Spinal cord (tissue), 10 donors: ENCODE results near the gene EIF2B5. TPM values are rescaled to one million over a fixed set of nuclear protein-coding genes. Genes with fewer than 3 reads are reported as not detected.

ENCODE experiments used
- DNase-seq, 6 donors: peaks; one replicate each; pipeline versions ENCODE4 v3.0.0 to v3.0.0-alpha.2; 2013 to 2015; ENCODE audit warnings: low spot score in 6 of 6, low read depth in 4 of 6
- H3K27ac ChIP-seq: one replicate; pipeline ENCODE4 v1.5.1; 2013; ENCODE audit warnings: low read depth, low read length, control low read depth
- H3K27me3 ChIP-seq: one replicate; pipeline ENCODE4 v1.6.1; 2013; ENCODE audit warnings: low read length; ENCODE audit not compliant: control insufficient read depth, insufficient read depth
- H3K36me3 ChIP-seq: one replicate; pipeline ENCODE4 v1.6.1; 2013; ENCODE audit warnings: low read length; ENCODE audit not compliant: control insufficient read depth, insufficient read depth
- H3K4me1 ChIP-seq: one replicate; pipeline ENCODE4 v1.6.1; 2013; ENCODE audit warnings: low read length; ENCODE audit not compliant: control insufficient read depth, insufficient read depth
- H3K4me3 ChIP-seq: one replicate; pipeline ENCODE4 v1.5.1; 2013; ENCODE audit warnings: low read depth, low read length, control low read depth
- H3K9me3 ChIP-seq: one replicate; pipeline ENCODE4 v1.6.1; 2013; ENCODE audit warnings: low read length; ENCODE audit not compliant: control insufficient read depth, insufficient read depth
- WGBS: methylation state at CpG from one replicate; pipeline ENCODE4 v1.1.5; 2013; ENCODE audit warnings: missing lambda C conversion rate; ENCODE audit not compliant: insufficient coverage; 5-methylcytosine and 5-hydroxymethylcytosine counted together
- polyA plus RNA-seq, 2 donors: library from polyadenylated mRNA; unstranded; fragments of 120-200 nt; gene quantifications; one replicate each; pipeline ENCODE4 v1.2.1, GENCODE V29; 2013; ENCODE audit not compliant: insufficient read length in 2 of 2
- total RNA-seq, 2 donors: library from RNA; depleted of rRNA in 1 of 2; stranded (reverse); fragments of 120-200 nt in 1 of 2; fragments of >200 nt in 1 of 2; gene quantifications; one replicate each; pipeline versions ENCODE4 v1.2.3 to v1.2.4, GENCODE V29; 2013 to 2014
- donor health status: healthy.

EIF2B5 gene
- total and polyA plus RNA-seq, 4 donors: 38.3 to 58.9 (median 45.8) TPM

GRCh38 chr3:184169896-184170875 is 35.0 kb downstream of the EIF2B5 start:
- Histone ChIP-seq H3K36me3 (peaks cover 67% of the 10 kb centered on the region), H3K4me1 (peaks cover under 1% of the 10 kb centered on the region), H3K9me3 (no peaks in the 10 kb centered on the region), H3K4me3 (no peak overlapping the region), H3K27me3 (no peaks in the 10 kb centered on the region), H3K27ac (no peak overlapping the region)
- no peak for DNase-seq
- WGBS: 90% methylated on average over 52 of the region's 66 CpGs

- Histone ChIP-seq H3K4me1 (peaks cover 14% of the 10 kb centered on the region), H3K27ac (no peak overlapping the region), H3K9me3 (no peaks in the 10 kb centered on the region), H3K27me3 (no peaks in the 10 kb centered on the region), H3K36me3 (peaks cover 56% of the 10 kb centered on the region), H3K4me3 (no peak overlapping the region)
- no peak for DNase-seq
- 92% methylated on average over 9 of the region's 9 CpGs for whole genome bisulfite sequencing
These were observed 36.4 kb downstream of the EIF2B5 start for GRCh38 chr3:184171562-184171961.

GRCh38 chr3:184172681-184173373 is 37.7 kb downstream of the EIF2B5 start:
- WGBS: 92% methylated on average over 4 of the region's 5 CpGs
- Histone ChIP-seq H3K4me1 (peaks cover 27% of the 10 kb centered on the region), H3K9me3 (no peaks in the 10 kb centered on the region), H3K27ac (no peak overlapping the region), H3K27me3 (no peaks in the 10 kb centered on the region), H3K36me3 (peaks cover 56% of the 10 kb centered on the region), H3K4me3 (no peak overlapping the region)
- DNase-seq: no peak

- no peak for DNase-seq
- Histone ChIP-seq H3K9me3 (no peaks in the 10 kb centered on the region), H3K36me3 (peaks cover 56% of the 10 kb centered on the region), H3K4me3 (no peak overlapping the region), H3K4me1 (peaks cover 31% of the 10 kb centered on the region), H3K27me3 (no peaks in the 10 kb centered on the region), H3K27ac (no peak overlapping the region)
- no CpG with 5 or more reads among the region's 2 CpGs for WGBS
These were observed 38.2 kb downstream of the EIF2B5 start for GRCh38 chr3:184173374-184173722.

GRCh38 chr3:184174284-184174645 is 39.1 kb downstream of the EIF2B5 start:
- Histone ChIP-seq H3K27ac (peak overlapping the region; percentile 40), H3K4me3 (peak overlapping the region; percentile 97), H3K36me3 (peaks cover 58% of the 10 kb centered on the region), H3K4me1 (peaks cover 31% of the 10 kb centered on the region), H3K27me3 (no peaks in the 10 kb centered on the region), H3K9me3 (no peaks in the 10 kb centered on the region)
- no peak for DNase-seq
- WGBS: no CpG with 5 or more reads among the region's 4 CpGs

GRCh38 chr3:184174646-184175492 is 39.7 kb downstream of the EIF2B5 start, which contains the start of gene AP2M1:
TSS of gene AP2M1 (plus strand) at chr3:184174855. CDS start at chr3:184176994, 2,139 bp downstream.
- Histone ChIP-seq H3K9me3 (no peaks in the 10 kb centered on the region), H3K27me3 (no peaks in the 10 kb centered on the region), H3K36me3 (peaks cover 58% of the 10 kb centered on the region), H3K27ac (peak within 1 kb of the TSS; percentile 87), H3K4me1 (peaks cover 33% of the 10 kb centered on the region), H3K4me3 (peak within 1 kb of the TSS; percentile 97)
- under 1% methylated on average over 73 of the region's 73 CpGs for WGBS
- peak; percentile 89 to 100 (median 96) for DNase-seq

GRCh38 chr3:184175506-184175905 is 40.3 kb downstream of the EIF2B5 start:
- no peak for DNase-seq
- no peaks in the 10 kb centered on the region for H3K9me3 ChIP-seq
- peak overlapping the region; percentile 87 for H3K27ac ChIP-seq
- H3K4me1 ChIP-seq: peaks cover 33% of the 10 kb centered on the region
- H3K36me3 ChIP-seq: peaks cover 58% of the 10 kb centered on the region
- H3K4me3 ChIP-seq: peak overlapping the region; percentile 97
- no peaks in the 10 kb centered on the region for H3K27me3 ChIP-seq
- 2% methylated on average over 4 of the region's 8 CpGs for WGBS

GRCh38 chr3:184175981-184176376 is 40.8 kb downstream of the EIF2B5 start:
- H3K4me1 ChIP-seq: peaks cover 33% of the 10 kb centered on the region
- peak overlapping the region; percentile 97 for H3K4me3 ChIP-seq
- peak overlapping the region; percentile 87 for H3K27ac ChIP-seq
- WGBS: no CpG with 5 or more reads among the region's 3 CpGs
- no peak for DNase-seq
- peaks cover 58% of the 10 kb centered on the region for H3K36me3 ChIP-seq
- no peaks in the 10 kb centered on the region for H3K9me3 ChIP-seq
- H3K27me3 ChIP-seq: no peaks in the 10 kb centered on the region
